Right lobe of liver (tissue), 4 donors: ENCODE data around the gene LRTM2.

Source experiments
- POLR2A ChIP-seq: fragments of 450-650 bp; IDR thresholded peaks from one replicate; pipeline ENCODE4 v1.6.1; 2017; ENCODE audit warnings: antibody characterized with exemption, mild to moderate bottlenecking
- TF ChIP-seq, protein P1 (sequence below), 4 donors: fragments of 200-600 bp in 3 of 4; fragments of 450-650 bp in 1 of 4; IDR thresholded peaks; one replicate each; pipeline versions ENCODE4 v1.5.1 to v1.8.0; 2016 to 2022; ENCODE audit warnings: antibody characterized with exemption in 4 of 4, mild to moderate bottlenecking in 2 of 4
- donor health status: DM: no; HTN: no; CAD: no.
- donor health status: DM: no; HTN: no; CAD: no.
- donor health status: DM: no; HTN: yes; CAD: no.

GRCh38 chr12:1845427-1845826 lies 25.1 kb downstream of the LRTM2 start:
- TF ChIP-seq, protein P1, sequence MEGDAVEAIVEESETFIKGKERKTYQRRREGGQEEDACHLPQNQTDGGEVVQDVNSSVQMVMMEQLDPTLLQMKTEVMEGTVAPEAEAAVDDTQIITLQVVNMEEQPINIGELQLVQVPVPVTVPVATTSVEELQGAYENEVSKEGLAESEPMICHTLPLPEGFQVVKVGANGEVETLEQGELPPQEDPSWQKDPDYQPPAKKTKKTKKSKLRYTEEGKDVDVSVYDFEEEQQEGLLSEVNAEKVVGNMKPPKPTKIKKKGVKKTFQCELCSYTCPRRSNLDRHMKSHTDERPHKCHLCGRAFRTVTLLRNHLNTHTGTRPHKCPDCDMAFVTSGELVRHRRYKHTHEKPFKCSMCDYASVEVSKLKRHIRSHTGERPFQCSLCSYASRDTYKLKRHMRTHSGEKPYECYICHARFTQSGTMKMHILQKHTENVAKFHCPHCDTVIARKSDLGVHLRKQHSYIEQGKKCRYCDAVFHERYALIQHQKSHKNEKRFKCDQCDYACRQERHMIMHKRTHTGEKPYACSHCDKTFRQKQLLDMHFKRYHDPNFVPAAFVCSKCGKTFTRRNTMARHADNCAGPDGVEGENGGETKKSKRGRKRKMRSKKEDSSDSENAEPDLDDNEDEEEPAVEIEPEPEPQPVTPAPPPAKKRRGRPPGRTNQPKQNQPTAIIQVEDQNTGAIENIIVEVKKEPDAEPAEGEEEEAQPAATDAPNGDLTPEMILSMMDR (IDR thresholded peaks at IDR 0.05): no peak
- no peak for TF ChIP-seq POLR2A
